NCI-H2029 (cell line): Measurements from ENCODE around the gene DISC1.

Source experiments
- DNase-seq: peaks from one replicate; lab custom pipeline; 2025; lab: John Stamatoyannopoulos, UW

Gene DISC1

DNA sequence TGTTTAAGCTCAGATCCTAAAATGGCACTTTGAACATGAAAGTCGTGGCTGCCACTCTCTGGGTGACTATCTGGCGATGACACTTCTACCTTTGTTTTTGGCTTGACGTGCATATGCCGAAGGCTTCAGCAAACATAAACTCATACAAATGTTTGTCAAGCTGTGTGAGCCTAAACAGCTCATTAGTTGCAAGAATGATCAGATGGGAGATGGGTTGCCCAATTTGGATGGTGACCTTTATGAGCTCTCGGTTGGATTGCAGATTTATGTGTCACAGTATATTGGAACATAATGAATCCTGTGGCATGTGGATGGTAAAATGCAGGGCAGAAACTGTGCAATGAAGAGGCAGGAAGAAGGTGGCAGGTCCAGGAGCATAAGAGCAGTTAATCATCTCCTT is 229.3 kb downstream of the DISC1 start:
- no peak for DNase-seq

DNA sequence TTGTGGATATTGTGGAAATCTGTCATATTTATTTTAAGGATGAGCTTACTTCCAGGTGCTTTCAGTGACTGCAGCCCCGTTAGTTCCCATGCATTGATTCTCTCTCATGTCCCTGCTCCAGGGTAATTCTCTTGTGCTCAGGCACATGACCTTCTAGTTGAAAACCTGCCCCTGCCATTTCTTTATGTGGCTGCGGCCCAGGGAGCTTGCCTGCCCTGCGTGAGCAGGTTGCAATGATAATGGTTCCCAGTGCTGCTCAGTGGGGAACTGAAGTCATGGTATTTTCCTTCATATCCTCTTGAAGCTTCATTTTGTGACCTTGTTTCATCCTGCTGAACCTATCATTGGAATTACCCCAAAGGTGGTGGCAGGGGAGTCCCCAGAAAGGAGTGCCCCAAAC is 229.8 kb downstream of the DISC1 start:
- no peak for DNase-seq

DNA sequence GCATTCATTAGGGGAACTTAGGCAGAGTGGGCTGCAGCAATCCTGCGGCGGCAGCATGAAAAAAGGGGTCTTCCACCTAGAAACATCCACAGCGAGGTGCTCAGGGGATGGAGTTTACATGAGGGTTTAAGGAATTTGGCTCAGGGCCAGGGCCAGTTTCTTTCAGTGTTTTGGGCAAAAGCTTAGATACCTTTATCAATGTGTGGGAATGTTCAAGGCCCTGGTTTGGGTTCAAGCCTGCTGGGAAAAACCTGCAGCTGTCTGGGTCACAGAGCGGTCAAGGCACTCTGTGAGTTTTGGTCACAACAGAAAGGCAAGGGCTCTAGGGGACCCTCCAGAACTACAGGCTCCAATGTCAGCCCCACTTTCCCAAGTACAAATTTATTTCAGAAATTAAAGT is 230.3 kb downstream of the DISC1 start:
- DNase-seq = no peak

DNA sequence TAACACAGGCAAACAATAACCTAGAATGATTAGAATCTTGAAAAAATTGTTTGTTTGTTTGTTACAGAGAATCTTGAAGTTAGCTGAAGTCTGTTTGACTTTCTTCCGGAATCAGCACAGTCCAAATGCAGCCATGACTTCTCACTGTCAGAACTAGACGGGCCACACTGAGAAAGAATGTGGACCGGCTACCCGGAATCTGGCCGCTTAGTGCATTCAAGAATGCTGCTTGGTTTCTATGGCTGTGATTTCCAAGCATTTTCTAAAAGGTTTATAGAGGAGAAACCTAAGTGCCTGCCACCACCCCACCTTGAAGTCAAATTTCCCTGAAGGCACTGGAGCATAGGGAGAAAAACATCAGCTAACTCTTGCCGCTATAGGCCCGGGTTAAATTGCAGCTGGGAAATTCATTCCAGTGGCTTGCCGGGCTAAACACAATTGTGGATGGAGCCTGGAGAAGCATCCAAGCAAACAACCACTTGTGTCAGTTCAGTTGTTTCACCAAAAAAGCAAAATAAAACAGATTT is 231.1 kb downstream of the DISC1 start:
- DNase-seq = no peak

DNA sequence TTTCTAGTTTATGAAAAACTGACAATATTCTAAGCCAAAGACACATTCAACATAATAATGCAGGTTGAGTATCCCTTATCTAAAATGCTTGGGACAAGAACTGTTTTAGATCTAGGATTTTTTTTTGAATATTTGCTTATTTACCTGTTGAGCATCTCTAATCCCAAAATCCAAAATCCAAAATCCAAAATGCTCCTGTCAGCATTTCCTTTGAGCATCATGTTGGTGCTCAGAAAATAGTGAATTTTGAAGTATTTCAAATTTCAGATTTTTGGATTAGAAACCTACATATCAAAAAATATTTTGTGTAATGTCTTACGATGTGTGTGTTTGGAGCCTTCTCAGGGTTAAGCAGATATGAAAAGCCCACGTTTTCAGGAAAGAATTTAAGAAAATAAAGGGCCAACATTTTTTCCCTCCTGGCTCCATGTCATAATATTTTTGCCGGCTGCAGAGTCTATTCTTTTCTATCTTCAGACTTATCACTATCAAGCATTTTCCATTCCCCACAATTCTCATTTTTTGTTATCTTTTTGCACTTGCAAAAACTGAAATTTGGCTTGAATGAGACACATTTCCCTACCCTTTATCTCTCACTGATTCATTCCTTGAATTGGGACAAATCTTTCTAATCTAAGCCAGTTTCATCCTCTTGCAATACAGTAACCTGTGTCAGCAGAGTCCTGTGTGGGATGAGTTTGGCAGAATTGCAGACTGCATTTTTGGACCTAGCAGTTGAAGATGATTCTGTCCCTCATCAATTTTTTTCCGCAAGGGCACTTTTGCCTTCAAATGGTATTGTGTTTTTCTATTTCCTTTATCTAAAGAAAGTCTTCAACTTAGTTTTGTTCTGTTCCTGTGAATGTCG is 233.9 kb downstream of the DISC1 start:
- no peak for DNase-seq

DNA sequence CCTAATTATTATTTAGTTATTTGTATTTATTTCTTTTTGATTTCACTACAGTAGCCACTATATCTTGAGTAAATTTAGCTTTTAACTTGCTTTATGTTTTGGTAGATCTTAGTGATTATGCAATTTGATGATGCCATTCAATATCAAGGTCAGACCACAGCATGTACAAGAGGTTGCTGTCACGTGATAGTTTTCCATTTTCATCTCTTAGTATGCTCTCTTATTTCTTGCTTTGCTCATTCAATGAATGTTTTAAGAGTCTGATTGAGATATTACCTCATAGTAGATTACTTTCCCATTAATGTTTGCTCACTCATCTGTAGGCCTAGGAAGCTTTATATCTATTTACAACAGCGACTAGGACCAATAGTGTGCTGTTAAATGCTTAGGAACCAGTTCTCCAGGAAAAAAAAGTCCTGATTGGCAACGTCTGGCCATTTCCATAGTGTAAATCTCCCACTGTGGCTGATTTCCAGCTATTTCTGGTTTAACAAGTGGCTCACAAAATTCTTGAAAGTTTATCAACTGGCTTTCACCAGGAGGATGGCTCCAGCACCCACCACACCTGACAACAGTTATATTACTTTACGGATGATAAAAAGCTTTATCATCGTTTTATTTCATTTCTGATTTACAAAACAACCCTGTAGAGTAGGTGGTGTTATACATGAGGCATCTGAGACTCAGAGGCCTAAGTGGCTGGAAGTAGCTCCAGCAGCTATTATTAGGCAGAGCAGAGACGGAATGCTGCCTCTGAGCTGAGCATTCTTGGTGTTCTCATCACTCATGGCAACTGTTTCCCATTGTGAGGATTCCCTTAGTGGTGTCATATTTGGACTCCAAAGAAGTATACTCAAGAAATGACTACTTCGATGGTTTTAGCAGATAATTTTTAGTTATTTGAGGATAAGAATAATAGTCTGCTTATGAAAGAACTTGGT is 235.2 kb downstream of the DISC1 start:
- no peak for DNase-seq

DNA sequence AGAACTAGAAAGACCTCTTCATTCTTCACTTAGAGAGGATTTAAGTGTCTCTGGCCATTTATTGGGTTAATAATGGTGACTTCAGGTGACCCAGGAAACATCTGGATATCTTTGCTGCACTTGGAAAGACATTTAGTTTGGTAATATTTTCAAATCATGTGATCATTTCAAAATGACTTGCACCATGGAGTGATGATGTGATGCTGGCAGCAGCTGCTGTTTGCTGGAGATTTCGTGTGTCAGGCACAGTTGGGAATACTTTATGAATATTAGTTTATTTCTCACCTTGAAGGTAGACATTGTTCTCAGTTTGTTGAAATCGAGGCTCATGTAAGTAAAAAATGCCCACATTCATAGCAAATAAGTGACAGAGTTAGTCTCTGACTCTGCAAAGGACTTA is 236.0 kb downstream of the DISC1 start:
- DNase-seq = no peak

DNA sequence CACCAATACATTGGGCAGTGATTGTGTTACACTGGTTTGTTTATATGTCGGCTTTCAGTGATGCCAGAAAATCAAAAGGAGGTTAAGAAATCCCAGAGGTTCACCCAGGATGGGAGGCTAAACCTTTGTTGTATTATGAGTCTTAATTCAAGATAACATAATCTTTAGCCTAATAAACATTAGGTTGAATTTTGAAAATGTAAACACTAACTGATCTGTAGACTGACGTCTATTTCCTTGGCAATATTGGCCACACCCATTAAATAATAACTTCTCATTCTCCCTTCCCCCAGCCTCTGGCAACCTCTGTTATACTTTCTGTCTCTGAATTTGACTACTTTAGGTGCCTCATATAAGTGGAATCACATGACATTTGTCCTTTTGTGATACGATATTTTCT is 238.7 kb downstream of the DISC1 start:
- DNase-seq = no peak

DNA sequence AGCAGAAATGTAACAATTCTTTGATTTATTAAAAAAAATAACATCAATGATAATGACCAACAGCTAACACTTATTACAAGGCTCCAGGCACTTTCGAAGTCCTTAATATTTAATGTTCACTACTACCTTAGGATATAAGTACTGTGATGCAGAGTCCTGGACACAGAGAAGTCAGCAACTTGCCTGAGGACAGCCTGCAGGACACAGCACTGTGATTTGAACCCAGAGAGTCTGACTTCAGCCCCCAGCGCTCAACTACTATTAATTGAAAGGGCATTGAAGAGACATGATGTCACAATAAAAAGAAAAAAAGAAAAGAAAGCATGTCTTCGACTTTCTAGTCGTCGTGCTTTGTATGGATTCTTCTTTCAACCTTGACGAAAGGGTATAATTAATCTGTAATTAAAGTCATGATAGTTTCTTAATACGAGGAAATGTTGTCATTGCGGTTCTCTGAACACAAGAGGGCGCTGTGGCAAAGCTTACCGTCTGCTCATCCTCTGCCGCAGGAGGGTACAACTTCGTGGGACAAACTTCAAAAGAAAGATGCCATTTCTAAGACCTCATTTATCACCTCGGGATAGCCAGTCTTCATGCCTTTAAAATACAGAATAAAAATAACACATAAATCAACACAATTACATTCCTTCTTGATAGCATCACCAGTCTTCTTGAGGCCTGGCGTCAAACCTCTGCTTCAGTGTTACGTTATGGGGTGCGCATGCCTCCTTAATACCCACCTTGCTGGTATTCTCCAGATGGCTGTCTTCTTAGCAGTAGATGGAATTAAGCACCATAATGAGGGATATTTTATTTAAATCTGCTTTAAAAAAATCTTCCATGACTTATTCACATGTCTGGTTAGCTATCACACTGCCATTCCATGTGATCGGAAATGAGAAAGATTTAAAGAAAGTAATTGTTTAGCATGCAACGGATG is 240.1 kb downstream of the DISC1 start:
- DNase-seq = peak; percentile 15

DNA sequence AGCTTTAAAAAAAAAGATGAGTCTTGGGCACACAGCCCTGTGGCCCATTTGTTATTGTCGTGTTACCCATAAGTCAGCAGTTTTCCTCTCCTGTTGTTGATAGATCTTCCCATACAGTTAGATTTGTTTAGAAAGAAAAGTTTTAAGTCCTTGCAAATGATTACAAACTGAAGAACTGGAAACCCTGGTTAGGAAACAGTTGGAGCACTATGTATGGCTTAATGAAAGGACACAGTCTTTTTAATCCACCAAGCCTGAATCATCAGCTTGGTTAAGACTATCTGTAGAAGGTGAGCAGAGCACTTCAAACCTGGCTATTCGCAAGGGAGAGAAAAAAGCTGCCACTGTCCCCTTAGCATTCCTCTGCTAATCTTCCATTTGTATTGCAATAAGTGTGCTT is 241.0 kb downstream of the DISC1 start:
- DNase-seq = no peak

DNA sequence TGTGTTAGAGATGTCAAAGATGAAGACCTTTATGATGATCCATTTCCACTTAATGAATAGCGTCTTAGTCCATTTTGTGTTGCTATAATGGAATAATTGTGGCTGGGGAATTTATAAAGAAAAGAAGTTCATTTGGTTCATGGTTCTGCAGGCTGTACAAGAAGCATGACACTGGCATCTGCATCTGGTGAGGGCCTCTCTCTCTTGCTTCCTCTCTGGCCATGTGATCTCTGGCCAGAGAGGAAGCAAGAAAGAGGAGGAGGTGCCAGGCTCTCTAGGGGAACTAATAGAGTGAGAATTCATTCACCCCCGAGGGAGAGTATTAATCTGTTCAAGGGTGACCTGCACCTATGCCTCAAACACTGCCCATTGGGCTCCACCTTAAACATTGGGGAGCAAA is 242.8 kb downstream of the DISC1 start:
- no peak for DNase-seq

DNA sequence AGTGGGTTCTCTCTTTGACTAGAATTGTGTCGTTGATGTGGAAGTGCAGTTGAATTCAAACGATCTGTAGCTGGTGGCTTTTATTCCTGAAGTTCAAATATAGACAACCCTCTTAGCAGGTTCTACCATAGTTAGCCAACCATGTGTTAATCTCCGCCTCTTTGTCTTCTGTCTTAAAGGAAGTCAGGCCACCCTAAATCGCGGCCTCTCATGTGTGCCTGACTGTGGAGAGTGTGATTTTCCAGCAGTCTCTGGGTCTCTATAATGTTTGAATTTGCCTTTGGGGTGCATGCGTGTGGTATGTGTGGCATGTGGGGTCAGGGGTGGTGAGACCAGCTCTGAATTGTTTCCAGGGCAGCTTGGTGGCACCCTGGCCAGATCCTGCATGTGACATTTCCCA is 244.9 kb downstream of the DISC1 start:
- DNase-seq = no peak

DNA sequence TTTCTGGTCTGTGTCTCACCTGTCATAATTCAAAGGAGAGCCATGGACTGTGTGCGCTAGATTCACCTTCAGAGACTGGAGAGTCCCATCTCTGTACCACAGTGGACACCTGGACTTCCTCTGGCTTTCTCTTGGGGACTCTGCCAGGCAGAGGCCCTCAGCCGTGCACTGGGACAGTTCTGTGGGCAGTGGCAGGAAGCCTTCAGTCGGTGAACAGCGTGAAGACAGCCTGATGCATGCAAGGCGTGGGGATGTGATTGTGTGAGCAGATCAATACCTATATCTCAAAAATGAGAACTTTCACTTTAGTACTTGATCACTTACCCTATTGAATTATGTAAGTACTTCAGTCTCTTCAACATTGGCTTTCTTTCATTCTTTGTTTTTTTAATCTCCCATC is 245.3 kb downstream of the DISC1 start:
- peak; percentile 21 for DNase-seq

DNA sequence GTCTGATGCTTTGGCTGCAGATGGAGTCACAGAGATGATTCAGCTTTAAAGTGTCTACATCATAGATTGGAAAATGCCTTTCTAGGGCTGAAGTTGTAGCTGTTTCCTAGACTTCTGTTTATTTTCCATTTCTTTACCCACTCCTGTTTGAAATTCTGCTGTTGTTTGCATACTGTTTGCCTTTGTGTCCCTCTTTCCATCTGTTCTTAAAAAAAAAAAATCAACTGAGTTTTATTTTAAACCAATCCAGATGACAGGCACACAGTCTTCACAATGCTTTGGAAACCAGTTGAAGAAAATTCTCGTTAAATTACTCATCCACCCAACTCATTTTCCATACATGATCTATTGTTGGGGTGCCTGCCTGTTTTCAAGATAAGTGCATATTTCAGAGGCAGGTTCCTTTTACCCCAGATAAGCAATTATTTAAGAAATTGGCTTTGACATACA is 245.9 kb downstream of the DISC1 start:
- DNase-seq = no peak

DNA sequence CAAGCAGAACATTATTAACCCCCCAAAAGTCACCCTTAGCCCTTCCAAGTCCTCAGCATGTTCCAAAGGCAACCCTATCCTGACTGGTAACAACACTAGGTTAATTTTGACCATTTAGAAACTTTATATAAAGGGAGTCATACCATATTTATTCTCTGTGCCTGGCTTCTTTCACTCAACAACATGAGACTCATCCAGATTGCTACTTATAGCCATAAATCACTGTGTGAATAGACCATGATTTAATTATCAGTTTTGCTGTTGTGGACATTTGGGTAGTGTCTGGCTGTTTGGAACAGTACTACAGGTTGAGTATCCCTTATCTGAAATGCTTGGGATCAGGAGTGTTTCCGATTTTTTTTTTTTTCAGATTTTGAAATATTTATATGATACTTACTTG is 252.1 kb downstream of the DISC1 start:
- no peak for DNase-seq

DNA sequence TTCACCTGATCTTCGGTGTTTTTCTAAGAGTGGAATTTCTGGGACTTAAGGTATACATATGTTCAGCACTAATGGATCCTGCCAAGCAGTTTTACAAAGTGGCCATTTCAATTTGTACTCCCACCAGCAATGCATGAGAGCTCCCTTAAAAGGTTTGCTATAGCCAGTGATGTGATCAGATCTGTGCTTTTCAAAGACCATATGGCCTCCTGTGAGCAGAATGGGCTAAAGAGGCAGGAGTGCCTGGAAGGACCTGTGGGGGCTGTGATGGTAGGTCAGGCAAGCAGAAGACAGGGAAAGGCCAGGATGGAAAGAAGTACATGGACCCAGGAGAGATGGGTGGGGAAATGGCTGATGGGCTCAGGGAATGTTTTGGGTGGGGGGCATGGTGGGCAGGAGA is 252.7 kb downstream of the DISC1 start:
- no peak for DNase-seq

DNA sequence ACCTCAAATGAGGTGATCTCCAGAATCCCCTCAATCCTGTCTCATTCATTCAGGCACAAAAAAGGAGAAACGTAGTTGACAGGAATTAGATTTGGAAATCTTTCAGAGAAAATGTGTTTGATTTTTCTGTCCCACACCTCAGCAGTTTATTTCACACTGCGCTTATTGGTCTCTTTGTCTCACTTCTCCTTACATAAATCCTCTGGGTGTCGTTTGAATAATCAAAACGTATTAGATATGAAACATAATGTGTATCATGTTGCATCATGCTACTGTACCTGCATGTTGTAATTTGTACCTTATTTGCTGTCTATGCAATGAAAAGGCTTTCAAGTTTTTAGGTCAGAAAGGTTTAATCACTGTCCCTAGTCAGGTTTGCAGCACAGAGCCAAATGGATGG is 255.7 kb downstream of the DISC1 start:
- DNase-seq = no peak

DNA sequence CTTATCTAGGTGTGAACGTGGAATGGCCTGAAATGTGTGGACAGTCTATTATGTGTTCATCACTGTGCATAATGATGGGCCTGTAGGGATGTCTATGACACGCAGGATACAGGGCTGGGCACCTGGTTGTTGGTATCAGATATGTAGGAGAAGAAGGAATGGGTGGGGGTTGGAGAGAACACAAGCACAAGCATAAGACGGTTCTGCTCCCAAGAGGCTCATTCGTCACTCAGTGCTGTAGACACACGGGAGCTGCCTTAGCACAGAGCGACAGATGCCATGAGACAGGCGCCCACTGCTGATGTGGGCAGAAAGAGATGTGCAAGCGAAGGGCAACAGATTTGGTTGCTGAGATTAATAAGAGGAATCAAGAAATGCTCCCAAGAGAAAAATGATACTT is 256.2 kb downstream of the DISC1 start:
- no peak for DNase-seq

DNA sequence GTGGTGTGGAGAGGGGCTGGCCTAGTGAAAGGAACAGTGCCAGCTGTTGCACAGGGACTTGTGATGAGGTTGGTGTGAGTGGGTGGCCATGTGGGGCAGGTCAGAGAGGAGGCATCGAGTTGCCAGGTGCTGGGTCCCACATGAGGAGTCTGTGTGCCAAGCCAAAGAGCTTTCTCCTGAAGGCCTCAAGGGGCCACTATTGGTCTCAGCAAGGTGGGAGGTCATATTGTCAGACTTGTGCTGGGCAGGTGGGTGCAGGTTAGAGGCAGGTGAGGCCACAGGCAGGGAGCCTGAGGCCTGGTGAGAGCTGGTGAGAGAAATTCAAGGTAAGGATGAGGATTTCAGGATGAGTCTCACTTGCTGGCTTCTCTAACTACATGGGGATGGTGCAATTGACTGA is 256.8 kb downstream of the DISC1 start:
- no peak for DNase-seq

DNA sequence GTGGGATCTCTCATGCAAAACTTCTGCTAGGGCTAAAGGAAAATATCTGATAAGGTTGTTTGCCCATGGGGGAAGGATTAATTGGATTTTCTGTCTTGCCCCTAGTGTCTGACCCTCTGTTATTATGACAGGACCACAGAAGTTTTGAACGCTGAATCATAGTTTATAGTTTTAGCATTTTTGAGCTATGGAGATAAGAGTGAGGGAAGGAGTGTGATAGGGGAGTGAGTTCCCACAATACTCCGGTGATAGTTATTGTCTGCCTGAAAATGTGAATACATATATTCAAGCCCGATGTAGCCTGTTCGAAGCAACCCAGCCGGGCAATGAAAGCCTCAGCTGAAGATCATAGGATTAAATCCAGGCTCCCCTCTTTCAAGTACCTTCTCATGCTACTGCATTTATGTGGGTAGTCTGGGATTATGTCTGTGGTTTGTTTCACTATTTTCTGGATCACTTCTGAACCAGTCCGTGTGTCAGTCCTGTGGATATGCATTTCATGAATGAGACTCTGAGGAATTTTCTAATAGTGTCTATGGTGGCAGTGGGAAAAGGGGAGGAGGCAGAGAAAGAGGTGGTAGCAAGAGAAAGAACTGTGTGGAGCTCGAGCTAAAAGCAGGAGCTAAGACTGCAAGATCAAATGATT is 258.7 kb downstream of the DISC1 start:
- DNase-seq = no peak

DNA sequence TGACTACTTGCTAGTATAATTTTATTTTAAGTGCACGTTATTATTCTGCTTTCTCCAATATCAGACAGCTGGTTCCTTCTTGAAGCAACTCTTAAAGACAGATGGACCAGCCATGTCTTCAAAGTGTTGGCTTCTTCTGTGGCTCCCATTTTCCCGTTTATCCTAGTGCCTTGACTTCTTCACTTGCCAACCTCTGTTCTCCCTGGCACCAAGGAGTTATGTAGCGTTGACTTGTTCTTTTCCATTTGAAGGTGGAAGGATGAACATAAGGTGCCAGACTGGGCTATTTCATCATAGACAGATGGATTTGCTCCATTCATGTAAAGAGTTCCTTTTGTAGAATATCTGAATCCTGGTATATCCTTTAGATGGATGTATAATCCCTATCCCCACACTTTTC is 260.6 kb downstream of the DISC1 start:
- DNase-seq = no peak
